Testis (tissue), 2 donors: ENCODE results near the gene WDFY4.

Experiments
- POLR2A ChIP-seq: fragments of 450-650 bp; IDR thresholded peaks from one replicate; pipeline ENCODE4 v1.6.1; 2017; ENCODE audit warnings: antibody characterized with exemption, mild to moderate bottlenecking, moderate library complexity
- TF ChIP-seq, protein P1 (sequence below), 3 experiments: fragments of 450-650 bp in 2 of 3; fragments of 200-600 bp in 1 of 3; sonication (generic) in 1 of 3; IDR thresholded peaks; one replicate each; pipeline ENCODE4 v1.5.1; 2016 to 2019; ENCODE audit warnings: antibody characterized with exemption in 3 of 3, mild to moderate bottlenecking in 2 of 3, moderate library complexity in 1 of 3

DNA sequence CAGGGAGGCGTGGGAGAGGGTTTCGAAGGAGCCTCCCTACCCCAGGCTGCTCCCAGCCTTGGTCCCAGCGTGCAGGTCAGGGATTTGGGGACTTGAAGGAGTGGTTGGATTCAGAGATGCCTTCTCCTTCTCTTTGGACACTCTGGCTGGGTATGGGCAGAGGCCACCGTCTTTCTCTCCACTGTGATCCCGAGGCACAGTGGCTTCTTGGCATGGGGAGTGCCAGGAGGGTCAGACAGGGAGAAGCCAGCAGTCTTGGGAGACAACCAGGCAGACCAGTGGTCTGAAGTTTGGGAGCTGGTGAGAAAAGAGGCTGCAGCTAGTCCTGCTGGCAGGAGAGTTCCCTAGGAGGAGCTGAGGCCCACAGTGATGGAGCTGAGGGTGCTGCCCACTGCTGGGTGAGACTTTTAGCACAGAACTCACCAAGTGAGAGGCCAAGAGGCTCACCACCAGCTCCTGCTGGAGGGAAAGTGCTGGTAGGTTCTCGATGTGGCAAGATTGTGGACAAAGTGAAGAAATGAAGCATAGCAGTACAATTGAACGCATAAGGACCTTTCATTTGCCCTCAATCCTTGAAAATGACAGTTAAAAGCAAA is 35.2 kb upstream of the WDFY4 start:
- TF ChIP-seq, protein P1, sequence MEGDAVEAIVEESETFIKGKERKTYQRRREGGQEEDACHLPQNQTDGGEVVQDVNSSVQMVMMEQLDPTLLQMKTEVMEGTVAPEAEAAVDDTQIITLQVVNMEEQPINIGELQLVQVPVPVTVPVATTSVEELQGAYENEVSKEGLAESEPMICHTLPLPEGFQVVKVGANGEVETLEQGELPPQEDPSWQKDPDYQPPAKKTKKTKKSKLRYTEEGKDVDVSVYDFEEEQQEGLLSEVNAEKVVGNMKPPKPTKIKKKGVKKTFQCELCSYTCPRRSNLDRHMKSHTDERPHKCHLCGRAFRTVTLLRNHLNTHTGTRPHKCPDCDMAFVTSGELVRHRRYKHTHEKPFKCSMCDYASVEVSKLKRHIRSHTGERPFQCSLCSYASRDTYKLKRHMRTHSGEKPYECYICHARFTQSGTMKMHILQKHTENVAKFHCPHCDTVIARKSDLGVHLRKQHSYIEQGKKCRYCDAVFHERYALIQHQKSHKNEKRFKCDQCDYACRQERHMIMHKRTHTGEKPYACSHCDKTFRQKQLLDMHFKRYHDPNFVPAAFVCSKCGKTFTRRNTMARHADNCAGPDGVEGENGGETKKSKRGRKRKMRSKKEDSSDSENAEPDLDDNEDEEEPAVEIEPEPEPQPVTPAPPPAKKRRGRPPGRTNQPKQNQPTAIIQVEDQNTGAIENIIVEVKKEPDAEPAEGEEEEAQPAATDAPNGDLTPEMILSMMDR (IDR thresholded peaks at IDR 0.05), result no peak
- TF ChIP-seq POLR2A, result no peak
